Ovary (tissue), 3 donors: ENCODE measurements around the gene LRP2.

ENCODE experiments used
- CTCF ChIP-seq, 3 donors: fragments of 450-650 bp in 2 of 3; fragments of 200-600 bp in 1 of 3; IDR thresholded peaks; one replicate each; pipeline versions ENCODE4 v1.5.1 to v1.8.0; 2016 to 2022; ENCODE audit warnings: antibody characterized with exemption in 3 of 3, mild to moderate bottlenecking in 1 of 3
- EP300 ChIP-seq: sonication (generic); formaldehyde crosslinking; IDR thresholded peaks from one replicate; pipeline ENCODE4 v1.6.1; 2017; ENCODE audit warnings: antibody characterized with exemption
- POLR2A ChIP-seq: fragments of 450-650 bp; IDR thresholded peaks from one replicate; pipeline ENCODE4 v1.6.1; 2017; ENCODE audit warnings: antibody characterized with exemption, mild to moderate bottlenecking, moderate library complexity
- donor health status: DM: no; HTN: no; CAD: no.

GRCh38 chr2:169093535-169093934 lies 268.8 kb downstream of the LRP2 start:
- TF ChIP-seq CTCF (IDR thresholded peaks at IDR 0.05) (no peak), POLR2A (no peak), EP300 (no peak)
